ENCODE data around the gene MROH8.

MROH8 gene

DNA sequence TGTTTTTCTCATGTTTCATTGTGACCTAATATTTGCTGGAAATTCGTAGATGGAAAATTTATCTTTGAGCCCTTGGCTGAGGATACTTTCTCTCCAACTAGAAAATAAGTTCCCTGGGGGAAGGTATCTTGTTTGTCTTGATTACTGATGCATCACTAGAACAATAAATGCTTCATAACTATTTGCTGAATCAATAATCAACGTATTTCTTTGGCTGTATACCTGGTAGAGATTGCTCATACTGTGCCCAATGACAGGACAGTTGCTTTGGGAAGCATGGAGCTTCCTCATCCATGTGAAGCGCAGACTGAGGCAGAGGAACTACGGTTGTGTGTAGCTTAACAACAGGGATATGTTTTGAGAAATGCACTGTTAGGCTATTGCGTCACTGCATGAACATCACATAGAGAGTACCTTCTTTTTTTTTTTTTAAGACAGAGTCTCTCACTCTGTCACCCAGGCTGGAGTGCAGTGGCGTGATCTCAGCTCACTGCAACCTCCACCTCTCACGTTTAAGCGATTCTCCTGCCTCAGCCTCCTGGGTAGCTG lies 34.4 kb downstream of the MROH8 start:
- no peaks in the 10 kb centered on the region for H3K79me2 ChIP-seq (ENCODE audit: insufficient read depth, low read depth)
- H3K36me3 ChIP-seq (ENCODE audit: insufficient read depth): no peaks in the 10 kb centered on the region
- no peak overlapping the region for H3K27ac ChIP-seq
- TF ChIP-seq CTCF (conservative IDR thresholded peaks at IDR 0.05; ENCODE audit: low read depth, low read length): no peak
- no peaks in the 10 kb centered on the region for H4K20me1 ChIP-seq (ENCODE audit: insufficient read depth)
- no peak overlapping the region for H3K9ac ChIP-seq
- no peaks in the 10 kb centered on the region for H3K4me1 ChIP-seq (ENCODE audit: low read depth, poor library complexity, severe bottlenecking)
- no peak overlapping the region for H3K4me2 ChIP-seq
- H3K4me3 ChIP-seq (IDR thresholded peaks at IDR 0.05; ENCODE audit: insufficient read depth, low read depth, low read length): no peak overlapping the region
- H3K27me3 ChIP-seq (ENCODE audit: insufficient read depth, low read depth): no peaks in the 10 kb centered on the region
- H2AFZ ChIP-seq (ENCODE audit: low read depth): no peak overlapping the region

GRCh38 chr20:37142708-37143107 lies 36.6 kb downstream of the MROH8 start:
- H3K36me3 ChIP-seq (ENCODE audit: insufficient read depth): no peaks in the 10 kb centered on the region
- no peak overlapping the region for H3K4me2 ChIP-seq
- H3K27ac ChIP-seq: no peak overlapping the region
- H3K4me1 ChIP-seq (ENCODE audit: low read depth, poor library complexity, severe bottlenecking): no peaks in the 10 kb centered on the region
- no peaks in the 10 kb centered on the region for H3K27me3 ChIP-seq (ENCODE audit: insufficient read depth, low read depth)
- H3K9ac ChIP-seq: no peak overlapping the region
- no peak overlapping the region for H3K4me3 ChIP-seq (IDR thresholded peaks at IDR 0.05; ENCODE audit: insufficient read depth, low read depth, low read length)
- no peaks in the 10 kb centered on the region for H4K20me1 ChIP-seq (ENCODE audit: insufficient read depth)
- no peak overlapping the region for H2AFZ ChIP-seq (ENCODE audit: low read depth)
- H3K79me2 ChIP-seq (ENCODE audit: insufficient read depth, low read depth): no peaks in the 10 kb centered on the region
- no peak for TF ChIP-seq CTCF (conservative IDR thresholded peaks at IDR 0.05; ENCODE audit: low read depth, low read length)

GRCh38 chr20:37137547-37137946 lies 41.8 kb downstream of the MROH8 start:
- no peak overlapping the region for H3K4me3 ChIP-seq (IDR thresholded peaks at IDR 0.05; ENCODE audit: insufficient read depth, low read depth, low read length)
- H3K4me1 ChIP-seq (ENCODE audit: low read depth, poor library complexity, severe bottlenecking): no peaks in the 10 kb centered on the region
- no peaks in the 10 kb centered on the region for H4K20me1 ChIP-seq (ENCODE audit: insufficient read depth)
- no peaks in the 10 kb centered on the region for H3K36me3 ChIP-seq (ENCODE audit: insufficient read depth)
- H3K27me3 ChIP-seq (ENCODE audit: insufficient read depth, low read depth): no peaks in the 10 kb centered on the region
- H3K4me2 ChIP-seq: no peak overlapping the region
- no peak overlapping the region for H3K27ac ChIP-seq
- H3K9ac ChIP-seq: no peak overlapping the region
- H2AFZ ChIP-seq (ENCODE audit: low read depth): no peak overlapping the region
- no peak for TF ChIP-seq CTCF (conservative IDR thresholded peaks at IDR 0.05; ENCODE audit: low read depth, low read length)
- no peaks in the 10 kb centered on the region for H3K79me2 ChIP-seq (ENCODE audit: insufficient read depth, low read depth)

DNA sequence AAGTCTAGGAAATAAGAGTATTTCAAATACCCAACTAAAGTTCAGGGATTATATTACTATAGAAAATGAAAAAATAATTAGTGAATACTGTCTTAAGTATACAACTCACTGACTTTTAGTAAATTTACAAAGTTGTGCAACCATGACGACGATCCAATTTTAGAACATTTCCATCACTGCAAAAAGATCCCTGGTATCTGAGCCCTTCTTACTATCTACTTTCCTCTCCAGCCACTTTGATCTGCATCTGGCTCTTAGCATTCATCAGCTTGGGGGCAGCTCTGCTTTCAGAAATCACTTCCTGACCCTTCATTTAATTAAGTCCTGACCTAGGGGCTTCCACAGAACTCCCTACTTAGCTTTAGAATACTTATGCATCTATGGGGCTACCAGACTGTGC lies 45.4 kb downstream of the MROH8 start:
- no peak overlapping the region for H3K9ac ChIP-seq
- H3K4me3 ChIP-seq (IDR thresholded peaks at IDR 0.05; ENCODE audit: insufficient read depth, low read depth, low read length): no peak overlapping the region

More for the DNA sequence above, 45.4 kb downstream of the MROH8 start:
- H3K79me2 ChIP-seq (ENCODE audit: insufficient read depth, low read depth): no peaks in the 10 kb centered on the region
- H3K4me1 ChIP-seq (ENCODE audit: low read depth, poor library complexity, severe bottlenecking): no peaks in the 10 kb centered on the region
- H3K4me2 ChIP-seq: no peak overlapping the region
- TF ChIP-seq CTCF (conservative IDR thresholded peaks at IDR 0.05; ENCODE audit: low read depth, low read length): no peak
- no peaks in the 10 kb centered on the region for H3K36me3 ChIP-seq (ENCODE audit: insufficient read depth)
- no peaks in the 10 kb centered on the region for H4K20me1 ChIP-seq (ENCODE audit: insufficient read depth)
- H2AFZ ChIP-seq (ENCODE audit: low read depth): no peak overlapping the region
- no peak overlapping the region for H3K27ac ChIP-seq
- no peaks in the 10 kb centered on the region for H3K27me3 ChIP-seq (ENCODE audit: insufficient read depth, low read depth)

Data from KMS-11 (cell line).